ENCODE results near the gene ETS1.

Gene ETS1

DNA sequence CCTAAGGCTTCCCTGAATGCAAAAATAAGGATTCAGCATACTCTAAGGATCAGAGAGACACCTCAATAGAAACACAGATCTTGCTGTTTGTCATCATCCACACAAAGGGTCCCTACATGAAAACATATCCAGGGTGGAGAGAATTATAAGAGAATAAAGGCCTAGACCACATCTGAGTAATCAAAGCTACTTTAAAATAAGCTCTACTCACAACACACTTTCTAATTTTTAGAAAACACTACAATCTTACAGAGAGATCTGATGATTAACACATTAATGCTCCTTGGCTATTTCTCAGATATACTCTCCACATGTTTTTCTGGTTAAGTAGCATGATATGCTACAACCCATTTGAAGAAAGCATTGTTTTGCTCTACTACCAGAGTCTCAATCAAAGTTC lies 108.2 kb downstream of the ETS1 start:
- DNase-seq: no peak

DNA sequence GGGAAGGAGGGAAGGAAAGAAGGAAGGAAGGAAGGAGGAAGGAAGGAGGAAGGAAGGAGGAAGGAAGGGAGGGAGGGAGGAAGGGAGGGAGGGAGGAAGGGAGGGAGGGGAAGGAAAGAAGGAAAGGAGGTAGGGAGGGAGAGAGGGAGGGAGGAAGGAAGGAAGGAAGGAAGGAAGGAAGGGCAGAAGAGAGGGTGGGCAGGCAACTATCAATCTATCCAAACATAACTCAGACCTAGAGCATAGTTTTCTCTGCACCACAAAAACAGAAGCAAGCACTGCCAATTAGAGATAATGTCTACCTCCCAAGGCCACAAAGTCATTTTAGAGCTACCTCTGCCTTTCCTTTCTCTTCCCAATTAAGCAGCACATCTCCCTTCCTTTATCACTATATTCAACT lies 109.1 kb downstream of the ETS1 start:
- DNase-seq: no peak

DNA sequence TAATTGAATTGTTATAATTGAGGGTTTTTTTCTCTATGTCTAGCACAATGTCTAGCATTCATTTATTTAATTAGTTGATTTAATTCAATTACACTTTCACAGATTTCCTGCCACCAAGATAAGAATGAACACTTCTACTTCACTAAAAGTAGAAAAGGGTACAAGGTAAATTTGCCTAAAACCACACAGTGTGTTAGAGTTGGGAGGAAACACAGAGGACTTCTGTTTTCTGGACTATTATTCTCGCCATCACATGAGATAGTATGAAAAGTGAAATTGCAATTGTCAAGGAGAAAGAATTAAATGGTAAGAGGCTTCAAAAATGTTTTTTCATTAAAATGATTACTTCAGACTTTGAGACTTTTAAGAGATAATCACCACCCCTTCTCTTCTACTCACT lies 109.5 kb downstream of the ETS1 start:
- no peak for DNase-seq

DNA sequence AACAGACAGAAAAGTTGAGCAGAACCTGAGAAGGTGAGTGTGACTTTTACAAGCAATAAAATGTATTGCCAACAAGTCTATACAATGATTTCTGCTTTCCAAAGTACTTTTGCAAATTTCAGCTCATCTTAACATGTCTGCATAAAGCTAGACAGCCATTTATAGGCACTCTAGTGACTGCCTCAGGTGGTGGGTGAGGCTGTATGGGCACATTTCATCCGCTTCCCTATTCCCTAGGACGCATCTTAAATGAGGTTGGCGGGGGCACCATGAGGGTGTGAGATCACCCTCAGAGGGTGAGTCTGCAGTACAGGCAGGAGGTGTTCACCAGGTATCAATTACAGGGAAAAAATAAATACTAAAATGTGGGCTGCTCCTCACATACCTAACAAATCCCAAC lies 110.1 kb downstream of the ETS1 start:
- no peak for DNase-seq

DNA sequence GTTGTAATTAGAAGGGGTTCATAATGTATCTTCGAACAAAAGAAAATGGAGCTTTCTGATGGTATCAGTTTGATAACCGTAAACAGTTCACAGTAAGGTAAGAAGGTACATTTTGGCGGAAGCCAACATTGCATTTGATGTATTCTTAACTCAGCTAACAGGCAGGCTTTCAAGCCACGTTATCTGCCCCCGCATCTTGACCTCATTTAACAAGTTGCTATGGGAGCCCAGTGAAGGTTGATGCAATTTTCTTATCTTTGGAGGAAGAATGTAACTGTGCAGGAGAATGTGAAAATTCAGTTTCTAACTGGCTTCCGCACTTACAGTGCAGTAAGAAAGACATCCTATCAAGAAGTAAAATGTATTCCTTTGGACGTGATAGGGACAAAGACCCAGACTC lies 110.6 kb downstream of the ETS1 start:
- no peak for DNase-seq

DNA sequence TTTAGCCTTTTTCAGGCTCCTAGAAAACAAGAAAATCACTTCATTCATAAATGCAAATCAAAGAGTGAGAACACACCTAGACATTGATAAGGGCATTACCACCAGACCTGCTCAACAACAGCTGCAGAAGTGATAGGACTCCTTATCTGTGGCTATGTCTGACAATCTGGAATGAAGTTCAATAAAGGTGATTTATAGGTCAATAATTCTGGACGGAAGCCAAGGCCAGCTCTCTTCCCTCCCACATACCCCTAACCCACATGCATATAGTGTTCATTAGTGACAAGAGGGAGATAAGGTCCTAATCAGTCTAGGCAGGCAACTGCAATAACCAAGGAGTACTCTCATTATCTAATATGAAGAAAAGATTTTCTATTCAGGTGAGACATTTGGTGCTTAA lies 111.3 kb downstream of the ETS1 start:
- no peak for DNase-seq

DNA sequence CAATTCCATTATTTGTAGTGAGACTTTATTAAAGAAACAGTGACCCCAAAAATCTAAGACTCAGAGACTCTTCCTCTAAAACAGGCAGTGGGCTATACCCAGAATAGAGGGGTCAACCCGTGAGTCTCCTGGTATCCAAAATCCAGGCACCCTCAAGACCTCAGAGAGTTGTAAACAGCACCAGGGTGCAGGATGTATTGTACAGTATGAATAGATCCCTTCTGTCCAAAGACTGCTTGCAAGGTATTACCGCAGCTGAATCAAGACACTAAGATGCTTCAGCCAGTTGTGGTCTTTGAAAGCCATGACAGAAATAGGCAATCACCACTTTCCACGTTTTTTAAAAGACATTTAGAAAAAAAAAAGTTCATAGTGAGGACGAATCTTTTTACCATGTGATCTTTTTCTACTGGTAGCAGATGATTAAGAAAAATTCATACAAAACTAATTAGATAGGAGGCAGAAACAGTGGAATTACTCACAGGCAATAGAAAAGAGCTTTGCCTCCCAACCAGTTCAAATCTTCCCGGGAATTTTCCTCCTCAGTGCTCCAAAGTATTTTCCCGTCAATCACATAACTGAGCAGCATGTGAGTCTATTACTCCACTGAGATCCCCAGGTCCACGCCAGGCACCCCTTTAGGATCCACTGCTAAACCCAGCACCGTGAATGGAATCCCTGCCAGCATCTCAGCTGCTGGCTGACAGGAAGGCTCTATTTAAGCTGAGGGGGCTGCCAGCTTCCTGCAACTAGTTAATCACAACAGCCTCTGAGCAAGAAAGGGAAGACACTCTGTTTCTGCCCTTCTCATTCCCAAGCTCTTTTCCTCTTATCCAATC lies 113.1 kb downstream of the ETS1 start:
- DNase-seq: no peak

DNA sequence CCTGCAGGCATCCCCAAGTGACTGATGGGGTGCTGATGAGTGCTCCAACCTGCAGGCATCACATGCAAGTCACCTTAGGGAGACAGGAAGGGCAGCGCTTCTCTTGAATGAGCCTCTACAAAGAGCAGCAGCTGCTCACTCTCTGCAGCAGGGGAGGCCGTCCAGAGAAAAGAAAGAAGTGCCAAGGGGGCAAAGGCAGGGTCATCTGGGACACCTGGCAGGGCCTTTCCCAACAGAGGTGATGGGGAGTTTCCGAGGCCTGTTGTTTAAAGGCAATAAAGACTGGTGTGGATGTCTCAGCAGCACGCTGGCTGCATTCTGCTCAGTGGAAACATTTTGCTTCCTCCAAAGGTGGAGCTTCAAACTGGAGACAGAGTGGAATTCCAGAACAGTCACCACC lies 113.7 kb downstream of the ETS1 start:
- no peak for DNase-seq

DNA sequence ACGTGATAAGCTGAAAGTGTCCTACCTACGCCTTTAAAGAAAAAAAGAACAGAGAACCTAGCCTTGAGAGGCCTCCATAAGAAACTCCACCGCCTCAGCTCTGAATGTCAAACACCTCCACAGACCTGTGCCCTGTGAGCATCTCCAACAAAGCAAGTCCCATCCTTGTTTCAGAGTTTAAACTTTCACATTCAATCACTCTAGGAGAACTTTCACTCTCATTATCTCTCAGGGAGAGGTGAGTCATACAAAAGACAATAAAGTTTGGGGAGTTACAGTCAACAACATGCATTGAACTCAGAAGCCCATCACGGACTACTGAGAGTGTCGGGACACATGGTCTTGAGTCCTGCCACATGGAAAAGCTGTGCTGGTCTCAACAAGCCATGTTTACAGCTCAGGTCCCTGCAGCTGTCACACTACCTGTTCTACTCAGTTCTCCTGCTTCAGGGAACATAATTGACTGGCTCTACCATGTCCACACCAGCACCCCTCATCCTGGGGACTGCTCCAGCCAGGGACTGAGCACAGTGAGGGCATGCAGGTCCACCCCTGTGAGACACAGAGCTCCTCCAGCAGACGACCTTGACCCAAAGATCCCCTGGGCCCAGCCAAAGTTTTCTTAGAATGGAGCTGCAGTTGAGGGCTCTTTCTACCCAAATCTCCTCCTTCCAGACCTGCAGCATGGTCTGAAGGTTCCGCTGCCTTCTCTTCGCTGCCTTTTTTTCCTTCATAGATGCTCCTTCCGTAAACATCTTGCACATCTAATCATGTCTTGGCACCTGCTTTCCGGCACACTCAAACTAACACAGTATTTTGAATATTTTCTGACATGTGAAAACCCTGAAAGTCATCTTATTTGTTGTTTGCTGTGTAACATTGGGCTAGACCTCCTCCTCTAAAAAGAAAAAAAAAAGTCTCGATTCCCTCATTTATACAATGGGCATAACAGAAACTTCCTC lies 114.9 kb downstream of the ETS1 start:
- DNase-seq: no peak

DNA sequence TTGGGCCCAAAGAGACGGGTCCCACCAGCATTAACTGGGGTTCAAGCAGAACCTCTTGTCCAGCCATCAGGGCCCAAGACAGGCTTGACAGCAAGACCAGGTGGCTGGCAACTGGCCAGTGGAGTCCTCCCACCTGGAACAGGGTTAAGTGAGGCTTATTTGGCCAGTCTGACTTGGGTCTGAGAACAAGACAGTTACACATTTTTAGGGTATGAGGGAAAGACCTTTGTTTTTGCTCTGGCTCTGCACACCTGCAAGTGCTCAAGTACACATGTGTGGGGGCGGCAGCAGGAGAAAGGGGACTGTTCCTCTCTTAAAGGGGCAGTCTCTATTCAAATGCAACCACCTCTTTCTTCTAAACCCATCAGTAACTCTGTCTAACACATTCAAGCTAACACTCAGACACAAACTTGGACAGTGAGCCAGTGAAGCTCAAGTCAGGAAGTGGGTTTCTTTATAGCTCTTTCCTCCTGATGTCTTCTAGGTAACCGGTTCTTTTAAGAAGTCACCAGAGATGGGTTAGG lies 116.2 kb downstream of the ETS1 start:
- no peak for DNase-seq

DNA sequence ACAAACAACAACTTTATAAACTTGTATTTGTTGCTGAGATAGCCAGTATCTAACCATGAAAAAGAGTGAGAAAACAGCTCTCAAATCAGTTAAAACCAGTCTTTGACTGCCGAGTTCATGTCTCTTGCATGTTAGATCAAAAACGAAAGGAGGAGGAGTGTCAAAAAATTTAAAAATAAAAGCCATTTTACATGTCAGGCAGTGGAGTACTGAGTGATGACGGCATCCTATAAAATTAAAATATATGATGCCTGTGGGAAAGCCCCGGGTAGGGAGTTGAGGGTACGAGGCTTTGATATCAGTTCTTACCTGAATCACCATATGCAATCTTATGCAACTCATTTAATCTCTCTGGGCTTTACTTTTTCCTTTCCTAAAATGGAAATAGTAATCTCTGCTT lies 117.3 kb downstream of the ETS1 start:
- DNase-seq: no peak

DNA sequence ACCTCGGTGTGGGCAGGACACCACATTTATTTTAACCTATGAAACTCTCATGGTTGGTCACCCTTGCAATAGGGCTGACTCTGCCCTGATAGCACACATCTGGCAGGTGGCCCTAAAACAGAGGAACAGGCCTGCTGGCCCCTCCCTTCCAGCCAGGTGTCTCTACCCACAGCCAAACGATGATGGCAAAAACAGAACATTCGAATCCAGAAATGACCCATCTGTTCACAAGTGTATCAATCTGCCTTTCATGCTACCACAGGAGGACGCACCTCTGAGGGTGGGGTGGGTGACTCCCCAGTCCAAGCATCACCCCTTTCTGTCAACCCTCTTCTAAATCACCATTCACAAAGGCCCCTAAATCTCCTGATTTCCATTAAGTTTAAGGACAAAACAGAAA lies 118.1 kb downstream of the ETS1 start:
- no peak for DNase-seq

DNA sequence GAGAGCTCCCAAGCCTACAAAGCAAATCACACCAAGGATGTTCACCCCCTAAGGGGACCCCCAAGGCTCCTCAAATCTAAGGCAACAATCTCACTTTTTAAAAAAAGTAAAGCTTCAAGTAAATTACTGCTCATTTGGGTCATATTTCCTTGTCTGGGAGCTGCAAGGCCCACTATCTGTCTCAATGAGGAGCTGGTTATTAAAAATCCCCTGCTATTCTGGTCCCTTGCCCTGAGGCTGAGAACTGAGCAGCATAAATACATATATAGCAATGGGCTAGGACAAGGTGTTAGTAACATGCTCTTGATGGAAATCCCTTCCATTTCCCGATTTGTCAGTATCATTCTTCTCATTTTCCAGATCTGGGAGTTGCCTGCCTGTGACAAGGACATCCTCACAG lies 119.2 kb downstream of the ETS1 start:
- DNase-seq: no peak

DNA sequence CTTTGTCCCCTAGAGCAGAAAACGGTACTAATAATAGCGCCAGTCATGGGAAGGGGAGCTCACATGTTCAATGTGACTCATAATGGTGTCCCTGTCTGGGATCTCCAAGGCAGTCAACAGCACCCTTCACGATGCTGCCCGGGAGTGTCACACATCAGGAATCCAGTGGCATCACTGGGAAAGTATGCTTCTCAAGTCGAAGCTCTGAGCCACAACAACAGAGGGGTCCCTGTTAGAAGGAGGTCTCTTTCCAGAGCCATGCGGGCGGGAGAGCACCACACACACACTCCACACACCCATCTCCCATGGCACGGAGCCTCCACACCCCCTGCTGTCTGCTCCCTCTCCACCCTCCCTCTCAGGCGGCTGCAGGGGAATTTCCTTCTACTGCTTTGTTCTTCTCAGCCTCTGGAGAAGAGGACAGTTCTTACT lies 119.7 kb downstream of the ETS1 start:
- DNase-seq: no peak

DNA sequence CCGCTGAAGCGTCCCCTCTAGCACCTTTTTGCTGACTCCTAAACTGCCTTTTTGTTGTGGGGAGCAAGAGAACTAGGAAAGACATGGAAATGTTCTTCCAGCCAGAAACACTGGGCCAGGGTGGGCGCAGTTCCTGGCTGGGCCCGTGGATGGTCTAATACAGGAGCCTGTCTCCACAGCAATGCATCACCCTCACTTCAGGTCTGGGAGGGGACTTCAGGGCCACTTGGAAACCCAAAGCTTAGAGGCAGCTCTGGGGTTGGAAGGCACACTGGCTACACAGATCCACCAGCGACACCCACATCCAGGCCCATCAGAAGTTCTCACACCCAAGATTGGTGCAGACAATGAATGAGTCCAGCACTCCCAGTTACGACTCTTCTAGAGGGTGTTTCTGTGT lies 120.3 kb downstream of the ETS1 start:
- no peak for DNase-seq

DNA sequence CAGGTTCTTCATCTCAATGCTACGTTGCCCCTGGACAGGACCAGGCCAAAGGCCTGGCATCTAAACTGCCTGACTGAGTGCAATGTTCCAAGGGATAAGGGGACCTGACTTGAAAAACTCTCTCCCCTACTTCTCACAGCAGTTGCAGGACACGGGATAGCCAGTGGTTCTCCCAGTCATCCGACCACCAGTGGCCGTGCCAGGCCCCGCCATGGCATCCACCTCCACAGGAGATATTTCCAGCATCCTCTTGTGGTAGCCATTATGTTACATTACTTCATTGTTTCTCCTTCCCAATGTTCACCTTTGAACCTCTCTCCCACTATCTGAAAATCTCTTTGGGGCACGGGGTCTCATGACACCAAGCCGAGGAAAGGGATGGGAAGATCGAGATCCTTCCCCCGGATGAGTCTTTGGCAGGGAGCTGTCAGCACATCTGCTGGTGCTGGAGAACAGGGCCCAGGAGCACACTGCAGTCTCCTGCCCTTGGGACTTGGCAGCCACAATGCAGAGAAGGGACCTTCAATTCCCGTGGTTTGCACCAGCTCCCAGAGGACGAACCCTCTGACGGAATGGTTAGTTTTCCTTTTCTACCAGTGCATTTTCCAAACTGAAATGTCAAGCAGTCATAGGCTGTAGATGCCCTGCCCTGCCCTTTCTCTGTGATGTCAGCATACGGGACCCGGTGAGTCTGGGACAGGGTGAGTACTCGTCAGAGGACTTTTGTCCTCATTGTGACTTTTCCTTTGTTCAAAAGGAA lies 121.2 kb downstream of the ETS1 start:
- DNase-seq: no peak

DNA sequence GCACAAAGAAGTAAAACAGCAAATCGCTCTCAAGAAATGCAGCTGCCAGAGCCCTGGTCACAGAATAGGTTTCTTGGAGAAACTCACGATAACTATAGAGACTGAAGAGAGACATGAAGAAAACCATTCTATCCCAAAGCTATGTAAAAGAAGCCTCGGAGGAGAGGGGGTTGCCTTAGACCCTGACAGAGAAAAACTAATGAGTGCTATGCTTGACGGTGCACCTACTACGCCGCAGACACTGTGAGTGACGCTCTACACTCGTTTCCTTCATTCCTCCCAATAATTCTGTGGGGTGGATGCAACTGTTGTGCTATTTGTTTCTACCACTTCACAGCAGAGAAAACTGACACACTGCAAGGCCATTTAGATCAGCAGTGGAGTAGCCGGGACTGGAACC lies 121.8 kb downstream of the ETS1 start:
- no peak for DNase-seq

DNA sequence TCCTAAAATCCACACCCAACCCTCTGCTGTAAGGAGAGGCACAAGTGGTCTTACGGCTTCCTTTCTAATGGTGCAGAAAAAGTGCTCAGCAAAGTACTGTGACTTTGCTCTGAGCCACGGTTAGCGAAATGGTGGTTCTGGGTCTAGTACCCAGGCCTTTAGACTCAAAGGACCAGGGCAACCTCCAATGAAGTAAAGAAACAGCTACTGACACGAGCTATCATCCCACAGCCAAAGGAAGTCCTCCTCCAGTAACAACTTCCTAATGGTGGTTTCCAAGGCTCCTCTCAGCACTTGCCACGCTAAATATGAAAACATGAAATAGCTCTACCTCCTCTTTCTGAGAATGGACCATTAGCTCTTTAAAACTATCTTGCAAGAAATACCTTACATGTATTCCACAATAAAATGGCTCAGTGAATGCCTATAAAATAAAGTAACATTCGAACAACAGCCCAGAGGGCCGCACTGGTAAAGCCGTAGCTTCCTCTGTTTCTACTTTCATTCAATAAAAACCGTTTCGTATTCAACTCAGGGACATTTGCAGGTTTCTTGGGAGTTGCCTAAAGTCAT lies 122.4 kb downstream of the ETS1 start:
- no peak for DNase-seq

DNA sequence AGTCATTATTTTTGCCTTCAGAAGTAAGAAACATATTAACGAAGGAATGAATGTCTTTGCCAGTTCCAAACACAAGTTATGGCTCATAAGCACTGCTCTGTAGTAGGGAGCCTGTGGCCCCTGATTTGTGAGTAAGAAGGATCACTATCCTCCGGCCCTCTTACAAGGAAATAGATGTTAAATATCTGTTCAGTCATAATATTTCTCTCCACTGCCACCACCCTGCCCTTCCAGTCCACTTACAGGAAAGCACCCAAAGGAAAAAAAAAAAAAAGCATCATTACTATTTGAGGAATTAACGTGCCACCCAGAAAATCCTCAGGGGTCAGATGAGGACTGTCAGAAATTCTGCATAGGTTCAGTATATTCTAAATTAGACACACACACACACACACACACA lies 123.4 kb downstream of the ETS1 start:
- DNase-seq: no peak

DNA sequence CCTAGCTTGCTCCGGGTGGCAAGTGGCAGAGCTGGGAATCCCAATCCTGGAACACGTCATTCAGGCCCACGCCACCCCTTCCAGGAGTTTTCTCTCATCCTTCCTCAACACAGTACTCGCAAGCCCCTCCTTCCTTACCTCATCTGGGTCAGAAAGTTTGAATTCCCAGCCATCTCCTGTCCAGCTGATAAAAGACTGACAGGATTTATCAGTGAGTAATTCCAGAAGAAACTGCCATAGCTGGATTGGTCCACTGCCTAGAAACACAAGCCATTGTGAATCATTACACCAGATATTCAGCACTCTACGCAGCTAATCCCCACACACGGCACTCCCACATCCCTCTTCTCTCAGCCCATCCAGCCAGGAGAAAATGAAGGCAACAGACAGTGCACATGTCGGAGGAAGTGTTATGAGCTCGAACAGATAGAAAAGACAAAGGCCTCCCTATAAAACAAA lies 124.0 kb downstream of the ETS1 start:
- no peak for DNase-seq

DNA sequence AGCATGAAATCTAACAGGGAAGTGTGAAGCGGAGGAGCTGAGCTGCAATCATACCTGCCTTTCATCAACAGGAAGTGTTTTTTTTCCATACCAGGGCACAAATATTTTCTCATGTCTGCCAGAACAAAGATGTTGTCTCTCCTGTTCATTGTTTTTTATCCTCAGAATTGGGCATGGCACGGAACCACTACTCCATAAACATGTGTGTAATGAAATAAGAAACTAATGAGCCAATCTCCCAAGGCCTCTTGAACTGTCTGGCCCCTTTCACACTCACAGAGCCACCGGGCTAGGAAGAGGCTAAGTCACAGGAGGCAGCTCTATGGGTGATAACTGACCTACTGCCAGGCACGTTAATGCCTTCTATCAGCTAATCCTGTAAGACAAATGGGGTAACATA lies 124.4 kb downstream of the ETS1 start:
- no peak for DNase-seq

DNA sequence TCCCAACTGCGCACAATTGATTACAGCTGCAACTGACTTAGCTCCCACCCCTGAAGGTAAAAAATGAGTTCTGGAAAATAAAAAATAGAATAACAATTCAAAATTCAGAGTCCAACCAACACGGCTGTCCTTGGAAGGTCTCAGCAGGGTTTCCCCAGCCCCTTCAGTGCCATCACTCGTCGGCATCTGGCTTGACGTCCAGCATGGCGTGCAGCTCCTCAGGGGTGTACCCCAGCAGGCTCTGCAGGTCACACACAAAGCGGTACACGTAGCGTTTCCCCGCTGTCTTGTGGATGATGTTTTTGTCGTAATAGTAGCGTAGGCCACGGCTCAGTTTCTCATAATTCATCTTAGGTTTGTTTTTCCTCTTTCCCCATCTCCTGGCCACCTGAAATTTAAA lies 125.2 kb downstream of the ETS1 start:
- no peak for DNase-seq

DNA sequence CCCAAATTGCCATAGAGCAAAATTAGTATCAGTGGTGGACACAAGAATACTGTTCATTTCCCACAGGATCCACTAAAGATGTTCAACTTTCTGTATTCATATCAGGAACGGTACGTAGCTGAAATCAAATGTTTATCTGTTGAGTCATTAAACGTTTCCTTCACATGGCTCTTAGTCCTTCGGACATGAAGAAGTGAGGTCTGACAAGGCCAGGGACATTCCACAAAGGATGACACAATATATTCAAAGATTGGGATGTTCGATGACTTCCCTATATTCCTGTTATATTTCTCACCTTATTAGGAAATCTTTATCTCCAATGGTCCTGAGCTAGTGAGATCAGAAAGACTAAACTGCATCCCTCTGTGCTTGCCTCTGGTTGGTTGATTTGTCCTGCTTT lies 129.0 kb downstream of the ETS1 start:
- no peak for DNase-seq
